ENCODE data around the gene ABI3BP. TPM values are rescaled to one million over a fixed set of nuclear protein-coding genes. Genes with fewer than 3 reads are reported as not detected.

Gene ABI3BP
- total RNA-seq, 6 donors from 2014 or later: 46.1 to 130 (median 101) TPM

DNA sequence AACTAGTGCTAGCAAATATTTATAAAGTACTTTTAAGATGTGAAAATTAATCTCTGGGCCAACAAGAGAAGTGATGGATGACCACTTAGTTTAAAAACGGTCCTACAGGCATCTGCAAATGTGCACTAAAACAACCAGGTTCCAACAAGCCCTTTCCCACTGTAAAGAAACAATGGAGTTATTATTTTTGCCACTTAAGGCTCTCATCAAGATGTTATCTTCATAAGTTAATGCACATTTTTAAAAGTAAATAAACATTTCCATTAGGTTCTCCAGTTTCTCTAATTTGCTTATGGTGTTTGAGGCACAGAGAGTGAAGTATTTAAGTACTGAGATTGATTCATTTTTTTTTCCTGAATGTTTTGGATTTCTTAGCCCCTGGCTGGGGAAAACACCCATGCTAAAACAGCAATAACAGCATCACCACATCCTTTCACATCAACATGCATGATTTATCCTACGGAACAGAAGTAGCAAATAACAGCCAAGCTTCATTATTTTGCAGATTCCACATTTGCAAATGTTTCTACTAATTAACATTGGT lies 20.8 kb downstream of the ABI3BP start:
- Histone ChIP-seq H3K9me3 (no peaks in the 10 kb centered on the region), H3K36me3 (no peaks in the 10 kb centered on the region), H3K27ac (peak overlapping the region in 1 of 4 donors; percentile 36), H3K4me1 (peaks cover 0 to 24% (median 12%) of the 10 kb centered on the region in 4 donors), H3K4me3 (no peak overlapping the region), H3K27me3 (no peaks in the 10 kb centered on the region)
- TF ChIP-seq POLR2AphosphoS5 (IDR thresholded peaks at IDR 0.05) (no peak), EP300 (IDR thresholded peaks at IDR 0.05) (no peak), POLR2A (IDR thresholded peaks at IDR 0.05) (no peak)
- TF ChIP-seq, protein P1, sequence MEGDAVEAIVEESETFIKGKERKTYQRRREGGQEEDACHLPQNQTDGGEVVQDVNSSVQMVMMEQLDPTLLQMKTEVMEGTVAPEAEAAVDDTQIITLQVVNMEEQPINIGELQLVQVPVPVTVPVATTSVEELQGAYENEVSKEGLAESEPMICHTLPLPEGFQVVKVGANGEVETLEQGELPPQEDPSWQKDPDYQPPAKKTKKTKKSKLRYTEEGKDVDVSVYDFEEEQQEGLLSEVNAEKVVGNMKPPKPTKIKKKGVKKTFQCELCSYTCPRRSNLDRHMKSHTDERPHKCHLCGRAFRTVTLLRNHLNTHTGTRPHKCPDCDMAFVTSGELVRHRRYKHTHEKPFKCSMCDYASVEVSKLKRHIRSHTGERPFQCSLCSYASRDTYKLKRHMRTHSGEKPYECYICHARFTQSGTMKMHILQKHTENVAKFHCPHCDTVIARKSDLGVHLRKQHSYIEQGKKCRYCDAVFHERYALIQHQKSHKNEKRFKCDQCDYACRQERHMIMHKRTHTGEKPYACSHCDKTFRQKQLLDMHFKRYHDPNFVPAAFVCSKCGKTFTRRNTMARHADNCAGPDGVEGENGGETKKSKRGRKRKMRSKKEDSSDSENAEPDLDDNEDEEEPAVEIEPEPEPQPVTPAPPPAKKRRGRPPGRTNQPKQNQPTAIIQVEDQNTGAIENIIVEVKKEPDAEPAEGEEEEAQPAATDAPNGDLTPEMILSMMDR (IDR thresholded peaks at IDR 0.05): no peak
- DNase-seq (no peak), ATAC-seq (ENCODE audit: low FRiP score in 2 of 2) (no peak)
- WGBS, 2 donors: 41 to 52% methylated on average over 2 of the region's 2 CpGs

DNA sequence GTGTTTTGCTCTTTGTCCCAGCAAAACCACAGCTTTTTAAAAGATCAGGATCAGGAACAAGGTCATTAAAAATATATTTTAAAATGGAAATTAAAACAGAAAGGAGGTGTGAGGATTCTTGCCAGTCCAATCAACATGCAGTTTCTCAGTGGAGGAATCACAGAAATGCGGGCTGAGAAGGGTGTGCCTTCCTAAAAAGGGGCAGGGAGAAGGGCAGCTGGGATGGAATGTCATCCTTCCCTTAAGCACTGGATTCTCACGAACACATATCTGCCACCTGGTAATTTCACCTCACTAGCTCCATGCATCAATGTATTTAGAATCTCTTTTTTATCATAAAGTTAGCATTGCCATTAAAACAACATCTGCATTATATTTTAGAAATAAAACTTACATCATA lies 21.4 kb downstream of the ABI3BP start:
- TF ChIP-seq EP300 (IDR thresholded peaks at IDR 0.05) (no peak), POLR2AphosphoS5 (IDR thresholded peaks at IDR 0.05) (no peak), POLR2A (IDR thresholded peaks at IDR 0.05) (no peak)
- TF ChIP-seq, protein P1 (IDR thresholded peaks at IDR 0.05): no peak
- ATAC-seq (ENCODE audit: low FRiP score in 2 of 2): no peak
- H3K4me1 ChIP-seq: peaks cover 0 to 24% (median 12%) of the 10 kb centered on the region in 4 donors
- DNase-seq: no peak
- H3K4me3 ChIP-seq: no peak overlapping the region
- WGBS, 2 donors: 50 to 52% methylated on average over 2 of the region's 2 CpGs
- H3K9me3 ChIP-seq: no peaks in the 10 kb centered on the region
- peak overlapping the region in 1 of 4 donors; percentile 36 for H3K27ac ChIP-seq
- H3K27me3 ChIP-seq: no peaks in the 10 kb centered on the region
- H3K36me3 ChIP-seq: no peaks in the 10 kb centered on the region

DNA sequence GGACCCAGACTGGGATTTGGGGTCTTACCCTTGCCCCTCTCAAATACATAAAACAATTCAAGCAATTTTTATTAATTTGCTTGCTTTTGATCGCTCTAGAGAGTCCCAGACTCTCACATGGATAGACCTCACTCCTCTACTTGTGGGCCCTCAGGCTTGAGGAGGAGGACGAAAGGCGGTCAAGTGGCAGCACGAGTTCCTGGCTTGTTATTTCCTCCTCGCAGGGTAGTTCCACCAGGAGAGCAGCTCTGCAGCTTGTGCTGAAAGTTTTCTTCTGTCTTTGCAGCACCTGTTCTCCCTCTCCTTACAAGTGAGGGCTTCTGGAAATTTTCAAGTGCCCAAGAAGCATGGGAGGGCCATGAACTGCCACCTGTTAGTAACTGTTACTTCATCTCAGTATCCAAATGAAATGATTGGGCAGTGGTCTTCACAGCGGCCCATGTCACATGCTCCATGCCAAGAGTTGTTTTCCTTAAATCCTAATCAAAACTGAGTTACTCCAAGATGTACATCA lies 22.7 kb downstream of the ABI3BP start:
- Histone ChIP-seq H3K4me3 (no peak overlapping the region), H3K27me3 (no peaks in the 10 kb centered on the region), H3K9me3 (no peaks in the 10 kb centered on the region), H3K27ac (peak overlapping the region; percentile 14 to 42 (median 22)), H3K4me1 (peaks cover 0 to 24% (median 11%) of the 10 kb centered on the region in 4 donors), H3K36me3 (no peaks in the 10 kb centered on the region)
- peak in 1 of 2 donors; percentile 81 for ATAC-seq (ENCODE audit: low FRiP score in 2 of 2)
- peak in 1 of 2 donors; percentile 84 for DNase-seq
- TF ChIP-seq POLR2AphosphoS5 (IDR thresholded peaks at IDR 0.05): peak in 1 of 2 donors; percentile 22
- TF ChIP-seq POLR2A (IDR thresholded peaks at IDR 0.05): no peak
- TF ChIP-seq EP300 (IDR thresholded peaks at IDR 0.05): peak in 1 of 4 donors; percentile 62
- 73 to 83% methylated on average over 6 of the region's 6 CpGs for WGBS, 2 donors

DNA sequence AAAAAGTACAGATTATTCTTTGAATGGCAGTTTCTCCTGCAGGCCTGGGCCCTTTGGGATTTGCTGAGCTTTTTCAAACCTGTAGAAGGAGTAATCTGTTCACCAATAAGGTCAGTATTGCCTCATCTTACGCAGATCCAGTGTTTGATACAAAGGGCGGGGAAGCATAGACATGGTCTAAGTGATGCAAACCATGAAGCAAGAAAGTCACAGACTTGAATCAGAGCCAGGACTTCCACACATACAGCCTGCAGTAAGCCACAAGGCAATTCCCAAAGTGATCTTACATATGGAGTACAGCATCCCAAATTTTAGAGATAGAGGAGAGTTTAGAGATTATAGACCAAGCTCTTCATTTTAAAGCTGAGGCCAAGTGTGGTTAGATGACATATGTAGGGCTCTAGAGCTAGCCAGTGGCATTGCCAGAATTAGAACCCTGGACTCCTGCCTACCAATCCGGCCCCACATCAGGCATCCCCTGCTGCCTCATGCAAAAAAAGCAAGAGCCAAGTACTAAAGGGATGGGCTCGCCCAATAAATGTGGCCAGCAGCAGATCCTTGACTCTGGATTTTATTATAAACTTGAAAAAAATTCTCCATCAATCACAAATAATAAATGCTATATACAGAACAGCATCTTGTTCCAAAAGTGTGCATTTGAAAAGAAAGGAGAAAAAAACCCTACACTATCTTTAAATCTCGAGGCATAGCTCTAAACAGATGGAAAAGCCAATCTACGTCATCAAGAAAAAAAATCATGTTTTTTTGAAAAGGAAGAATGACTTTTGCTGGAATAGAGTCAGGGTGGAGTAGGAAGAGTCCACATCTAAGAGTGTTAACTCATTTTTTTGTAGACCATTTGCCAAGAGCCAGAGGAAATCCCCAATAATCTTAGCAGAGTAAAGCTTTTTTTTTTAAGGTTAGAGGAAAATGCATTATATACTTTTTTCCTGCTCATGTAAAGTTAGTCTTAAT lies 24.0 kb downstream of the ABI3BP start:
- Histone ChIP-seq H3K9me3 (no peaks in the 10 kb centered on the region), H3K4me3 (no peak overlapping the region), H3K36me3 (no peaks in the 10 kb centered on the region), H3K27me3 (no peaks in the 10 kb centered on the region), H3K4me1 (peaks cover 0 to 16% (median 9%) of the 10 kb centered on the region in 4 donors), H3K27ac (peak overlapping the region in 1 of 4 donors; percentile 17)
- WGBS, 2 donors: 79% methylated on average over 6 of the region's 6 CpGs
- no peak for TF ChIP-seq POLR2A (IDR thresholded peaks at IDR 0.05)
- no peak for TF ChIP-seq POLR2AphosphoS5 (IDR thresholded peaks at IDR 0.05)
- TF ChIP-seq, protein P1 (IDR thresholded peaks at IDR 0.05): no peak
- ATAC-seq (ENCODE audit: low FRiP score in 2 of 2) (peak in 1 of 2 donors; percentile 82), DNase-seq (no peak)

DNA sequence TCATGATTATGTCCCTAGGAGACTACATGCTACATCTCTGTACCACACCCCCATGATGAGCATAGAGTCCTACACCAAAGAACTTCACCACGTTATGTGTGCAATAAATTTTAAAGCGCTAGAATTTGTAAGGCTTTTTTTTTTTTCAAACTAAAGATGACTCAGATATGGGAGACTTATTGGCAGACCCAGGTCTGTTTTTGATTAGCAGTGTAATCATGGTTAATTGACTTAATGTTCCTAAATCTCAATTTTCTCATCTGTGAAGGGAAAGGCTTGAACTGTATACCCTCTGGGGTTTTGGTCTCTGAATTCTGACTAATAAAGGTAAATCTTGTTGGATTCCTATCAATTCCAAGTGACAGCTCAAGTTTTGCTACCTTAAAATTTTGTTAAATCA lies 26.4 kb downstream of the ABI3BP start:
- 79 to 80% methylated on average over 2 of the region's 2 CpGs for WGBS, 2 donors
- ATAC-seq (ENCODE audit: low FRiP score in 2 of 2): no peak
- TF ChIP-seq, protein P1 (IDR thresholded peaks at IDR 0.05): no peak
- no peak for TF ChIP-seq POLR2AphosphoS5 (IDR thresholded peaks at IDR 0.05)
- no peak for TF ChIP-seq EP300 (IDR thresholded peaks at IDR 0.05)
- no peak for TF ChIP-seq POLR2A (IDR thresholded peaks at IDR 0.05)

More for the DNA sequence above, 26.4 kb downstream of the ABI3BP start:
- Histone ChIP-seq H3K9me3 (no peaks in the 10 kb centered on the region), H3K36me3 (no peaks in the 10 kb centered on the region), H3K27me3 (no peaks in the 10 kb centered on the region), H3K27ac (no peak overlapping the region), H3K4me3 (no peak overlapping the region), H3K4me1 (peaks cover 0 to 6% (median 5%) of the 10 kb centered on the region in 4 donors)
- no peak for DNase-seq

Measured in upper lobe of left lung (tissue), 6 donors.